GM19025 (cell line): Measurements from ENCODE around the gene LIN37.
"Not testable (repeated sequence)": the region's sequence is repeated elsewhere in the genome, so short reads cannot be mapped to it uniquely, and the experiment has no call there.

Experiments
- ATAC-seq: cut with Tn5 transposase; IDR thresholded peaks from one replicate; pipeline ENCODE4 v1.9.1; 2021; ENCODE audit warnings: mild to moderate bottlenecking, low read depth, moderate library complexity; ENCODE audit not compliant: unreplicated experiment

The LIN37 gene

GRCh38 chr19:35719402-35720162, 28.8 kb upstream of the LIN37 start:
- no peak for ATAC-seq

- no peak for ATAC-seq
Measured at GRCh38 chr19:35720163-35720524, 28.2 kb upstream of the LIN37 start.

GRCh38 chr19:35720648-35721047, 27.7 kb upstream of the LIN37 start:
- no peak for ATAC-seq

- no peak for ATAC-seq
Measured at GRCh38 chr19:35721374-35721773, 27.0 kb upstream of the LIN37 start.

GRCh38 chr19:35722461-35722860, 25.9 kb upstream of the LIN37 start:
- ATAC-seq, result no peak

- no peak for ATAC-seq
Measured at GRCh38 chr19:35722897-35723296, 25.5 kb upstream of the LIN37 start.

GRCh38 chr19:35723671-35724070, 24.7 kb upstream of the LIN37 start:
- ATAC-seq, result no peak

GRCh38 chr19:35724132-35724531, 24.2 kb upstream of the LIN37 start:
- ATAC-seq, result not testable (repeated sequence)

GRCh38 chr19:35724560-35724959, 23.8 kb upstream of the LIN37 start:
- no peak for ATAC-seq

- no peak for ATAC-seq
Measured at GRCh38 chr19:35725216-35725861, 23.0 kb upstream of the LIN37 start.

GRCh38 chr19:35727053-35727955, 21.1 kb upstream of the LIN37 start:
- ATAC-seq, result no peak

- no peak for ATAC-seq
Measured at GRCh38 chr19:35727956-35728706, 20.2 kb upstream of the LIN37 start.

- no peak for ATAC-seq
Measured at GRCh38 chr19:35729021-35729420, 19.4 kb upstream of the LIN37 start.

GRCh38 chr19:35729763-35730162, 18.6 kb upstream of the LIN37 start:
- ATAC-seq, result no peak

- ATAC-seq, result no peak
Measured at GRCh38 chr19:35730326-35730725, 18.1 kb upstream of the LIN37 start.

GRCh38 chr19:35731353-35731752, 17.0 kb upstream of the LIN37 start:
- ATAC-seq, result no peak

- no peak for ATAC-seq
Measured at GRCh38 chr19:35731779-35732405, 16.5 kb upstream of the LIN37 start.

GRCh38 chr19:35732540-35733179, 15.7 kb upstream of the LIN37 start:
- no peak for ATAC-seq
